Measurements from ENCODE around the gene HIC2. TPM values are rescaled to one million over a fixed set of nuclear protein-coding genes. Genes with fewer than 3 reads are reported as not detected.
A peak's percentile ranks its signal among the peaks of the same experiment; 100 is the strongest.
"Not testable (repeated sequence)": the region's sequence is repeated elsewhere in the genome, so short reads cannot be mapped to it uniquely, and the experiment has no call there.

The HIC2 gene, protein sequence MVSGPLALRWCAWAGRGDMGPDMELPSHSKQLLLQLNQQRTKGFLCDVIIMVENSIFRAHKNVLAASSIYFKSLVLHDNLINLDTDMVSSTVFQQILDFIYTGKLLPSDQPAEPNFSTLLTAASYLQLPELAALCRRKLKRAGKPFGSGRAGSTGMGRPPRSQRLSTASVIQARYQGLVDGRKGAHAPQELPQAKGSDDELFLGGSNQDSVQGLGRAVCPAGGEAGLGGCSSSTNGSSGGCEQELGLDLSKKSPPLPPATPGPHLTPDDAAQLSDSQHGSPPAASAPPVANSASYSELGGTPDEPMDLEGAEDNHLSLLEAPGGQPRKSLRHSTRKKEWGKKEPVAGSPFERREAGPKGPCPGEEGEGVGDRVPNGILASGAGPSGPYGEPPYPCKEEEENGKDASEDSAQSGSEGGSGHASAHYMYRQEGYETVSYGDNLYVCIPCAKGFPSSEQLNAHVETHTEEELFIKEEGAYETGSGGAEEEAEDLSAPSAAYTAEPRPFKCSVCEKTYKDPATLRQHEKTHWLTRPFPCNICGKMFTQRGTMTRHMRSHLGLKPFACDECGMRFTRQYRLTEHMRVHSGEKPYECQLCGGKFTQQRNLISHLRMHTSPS
- total RNA-seq (2021; ENCODE audit: unreplicated experiment) (6.7 TPM), Bru-seq, nascent RNA (percentile 57 among the genes with signal in this experiment), BruChase-seq, experiment 1, labeled RNA remaining after a 6-hour chase (percentile 59 among the genes with signal in this experiment), BruChase-seq, experiment 2, labeled RNA remaining after a 2-hour chase (percentile 56 among the genes with signal in this experiment)
- 3.1 and 3.4 TPM in 2 replicates for polyA plus RNA-seq (2012)
- long read RNA-seq, full-length matches to known transcripts: 1 of 14 reads
- long read RNA-seq, partial matches to known transcripts: 0 of 14 reads
- long read RNA-seq, other reads (novel, unspliced or antisense): 13 of 14 reads

DNA sequence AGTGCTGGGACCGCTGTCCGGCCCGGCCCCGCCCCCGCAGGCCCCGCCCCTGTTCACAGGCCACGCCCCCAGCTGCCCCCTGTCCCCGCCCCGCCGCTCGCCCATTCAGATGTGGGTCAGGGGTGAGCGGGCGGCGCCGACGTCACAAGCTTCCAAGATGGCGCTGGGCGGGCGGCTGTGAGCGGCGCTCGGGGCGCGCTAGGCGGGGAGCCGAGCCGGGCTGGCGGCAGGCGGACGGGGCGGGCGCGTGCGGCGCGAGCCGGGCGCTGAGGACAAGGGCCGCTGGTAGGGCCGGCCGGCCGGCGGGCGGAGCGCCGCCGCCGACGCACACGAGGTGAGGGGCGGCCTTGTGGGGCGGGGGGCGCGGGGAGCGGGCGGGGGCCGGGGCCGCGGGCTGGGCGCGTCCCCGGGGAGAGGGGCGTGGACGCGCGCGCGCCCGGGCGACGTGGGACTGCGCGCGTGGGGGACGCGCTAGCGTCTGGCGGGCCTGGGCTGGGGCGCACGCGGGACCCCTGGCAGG is at the start of gene HIC2:
Gene HIC2, plus strand, starts transcription at position 145 of the 520 bp plus-strand sequence. CDS start 25,461 bp downstream, outside the sequence.
- peak; percentile 88 for ATAC-seq
- Histone ChIP-seq H3K9ac (ENCODE audit: low read length) (peak within 1 kb of the TSS; percentile 45), H3K27ac (ENCODE audit: low read depth, low read length) (peak within 1 kb of the TSS; percentile 35; the same call in 1 of the 2 replicates), H3K4me2 (ENCODE audit: low read length) (peak within 1 kb of the TSS; percentile 54), H3K4me3 (replicated peaks in 1 of 2; ENCODE audit: low read depth in 1 of 2, low read length in 2 of 2) (peak within 1 kb of the TSS; percentile 46 to 50; a peak in 3 of 4 replicates)
- H4K20me1 ChIP-seq (ENCODE audit: insufficient read depth); intact Hi-C loops (cut with micrococcal nuclease); H3K9me3 ChIP-seq (ENCODE audit: control insufficient read depth in 1 of 2, insufficient read depth in 1 of 2, low read depth in 1 of 2, low read length in 2 of 2); POLR2A ChIA-PET; H3K79me2 ChIP-seq (ENCODE audit: insufficient read depth, low read length); H3K27me3 ChIP-seq (ENCODE audit: insufficient read depth, low read length); DNase-seq (ENCODE audit: low read depth, low spot score); BruUV-seq (replicated peaks); CTCF ChIA-PET; H3K4me1 ChIP-seq (ENCODE audit: control insufficient read depth in 1 of 2, insufficient read depth in 2 of 2, low read length in 2 of 2); RAD21 ChIA-PET (ENCODE audit: low non-redundant PET in 1 of 2, low total read pairs in 2 of 2, uncharacterized antibody in 2 of 2, unreplicated experiment in 2 of 2); H2AFZ ChIP-seq (ENCODE audit: low read depth, low read length, poor library complexity, severe bottlenecking); H3K36me3 ChIP-seq (ENCODE audit: control insufficient read depth in 1 of 2, insufficient read depth in 2 of 2, low read length in 2 of 2); H3K9me2 ChIP-seq (ENCODE audit: insufficient read depth): not testable (repeated sequence)

DNA sequence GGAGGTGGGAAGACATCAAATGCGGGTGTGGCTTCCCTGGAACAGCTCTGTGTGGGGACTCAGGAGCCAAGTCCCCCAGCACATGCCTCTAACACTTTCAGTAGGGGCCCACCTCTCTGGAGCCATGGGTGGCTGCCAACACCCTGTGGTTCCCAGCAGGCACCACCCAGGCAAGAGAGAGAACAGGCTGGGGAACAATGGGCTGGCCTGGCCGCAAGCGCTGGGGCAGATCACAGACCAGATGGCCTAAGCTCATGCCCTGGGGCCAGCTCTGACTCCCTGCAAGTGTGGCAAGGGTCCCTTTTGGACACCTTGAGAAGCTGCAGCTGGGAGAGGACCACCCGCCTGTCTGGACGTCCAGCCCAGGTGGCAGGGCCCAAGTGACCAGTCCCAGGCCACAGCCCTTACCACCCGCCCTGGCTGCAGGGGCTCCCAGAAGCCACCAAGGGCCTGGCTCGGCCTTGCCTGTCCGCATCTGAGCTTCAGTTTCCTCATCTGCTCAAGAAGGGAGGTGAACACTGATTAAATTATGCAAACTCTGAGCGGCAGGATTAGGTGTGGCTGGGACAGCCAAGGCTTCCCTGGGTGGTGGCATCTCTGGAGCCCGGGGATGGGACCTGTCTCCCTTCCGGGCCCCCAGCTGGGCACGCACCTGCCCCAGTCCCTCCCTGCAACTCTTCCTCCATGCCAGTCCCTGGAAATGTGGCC is 48.4 kb upstream of the HIC2 start:
- ATAC-seq; BruUV-seq (replicated peaks); H3K4me1 ChIP-seq (ENCODE audit: control insufficient read depth in 1 of 2, insufficient read depth in 2 of 2, low read length in 2 of 2); CTCF ChIA-PET; intact Hi-C loops (cut with micrococcal nuclease); H3K27ac ChIP-seq (ENCODE audit: low read depth, low read length); POLR2A ChIA-PET; H3K9ac ChIP-seq (ENCODE audit: low read length); H3K79me2 ChIP-seq (ENCODE audit: insufficient read depth, low read length); H3K4me2 ChIP-seq (ENCODE audit: low read length); H3K36me3 ChIP-seq (ENCODE audit: control insufficient read depth in 1 of 2, insufficient read depth in 2 of 2, low read length in 2 of 2); H3K9me2 ChIP-seq (ENCODE audit: insufficient read depth); RAD21 ChIA-PET (ENCODE audit: low non-redundant PET in 1 of 2, low total read pairs in 2 of 2, uncharacterized antibody in 2 of 2, unreplicated experiment in 2 of 2); H3K4me3 ChIP-seq (replicated peaks in 1 of 2; ENCODE audit: low read depth in 1 of 2, low read length in 2 of 2); H3K27me3 ChIP-seq (ENCODE audit: insufficient read depth, low read length); H2AFZ ChIP-seq (ENCODE audit: low read depth, low read length, poor library complexity, severe bottlenecking); H4K20me1 ChIP-seq (ENCODE audit: insufficient read depth); DNase-seq (ENCODE audit: low read depth, low spot score); H3K9me3 ChIP-seq (ENCODE audit: control insufficient read depth in 1 of 2, insufficient read depth in 1 of 2, low read depth in 1 of 2, low read length in 2 of 2): not testable (repeated sequence)

DNA sequence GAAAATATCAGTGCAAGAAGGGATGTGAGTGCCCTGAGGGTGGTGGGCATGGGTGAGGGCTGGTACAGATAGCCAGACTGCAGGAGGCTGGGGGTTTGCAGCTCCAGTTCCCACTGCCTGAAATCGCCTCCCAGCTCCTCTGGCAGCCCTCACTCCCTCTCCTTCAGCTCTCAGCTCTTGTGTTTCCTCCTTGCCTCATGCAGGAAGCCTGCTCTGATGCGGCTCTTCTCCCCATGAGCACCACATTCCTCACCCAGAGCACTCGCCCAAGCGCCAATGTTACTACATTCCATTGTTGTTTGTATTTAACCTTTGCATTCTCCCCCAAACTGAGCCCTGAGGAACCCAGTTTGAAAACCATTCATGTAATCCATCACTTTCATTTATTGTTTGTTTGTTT is 41.3 kb upstream of the HIC2 start:
- H3K4me3 ChIP-seq (replicated peaks in 1 of 2; ENCODE audit: low read depth in 1 of 2, low read length in 2 of 2); BruUV-seq (replicated peaks); H3K4me1 ChIP-seq (ENCODE audit: control insufficient read depth in 1 of 2, insufficient read depth in 2 of 2, low read length in 2 of 2); H3K79me2 ChIP-seq (ENCODE audit: insufficient read depth, low read length); H3K4me2 ChIP-seq (ENCODE audit: low read length); CTCF ChIA-PET; H3K9me3 ChIP-seq (ENCODE audit: control insufficient read depth in 1 of 2, insufficient read depth in 1 of 2, low read depth in 1 of 2, low read length in 2 of 2); RAD21 ChIA-PET (ENCODE audit: low non-redundant PET in 1 of 2, low total read pairs in 2 of 2, uncharacterized antibody in 2 of 2, unreplicated experiment in 2 of 2); H3K27me3 ChIP-seq (ENCODE audit: insufficient read depth, low read length); POLR2A ChIA-PET; H3K36me3 ChIP-seq (ENCODE audit: control insufficient read depth in 1 of 2, insufficient read depth in 2 of 2, low read length in 2 of 2); intact Hi-C loops (cut with micrococcal nuclease); H3K9ac ChIP-seq (ENCODE audit: low read length); ATAC-seq; H4K20me1 ChIP-seq (ENCODE audit: insufficient read depth); H3K9me2 ChIP-seq (ENCODE audit: insufficient read depth); DNase-seq (ENCODE audit: low read depth, low spot score); H2AFZ ChIP-seq (ENCODE audit: low read depth, low read length, poor library complexity, severe bottlenecking); H3K27ac ChIP-seq (ENCODE audit: low read depth, low read length): not testable (repeated sequence)

All from HCT116 (cell line).